Activated naive CD4-positive, alpha-beta T cell treated with anti-CD3 and anti-CD28 coated beads, Interleukin-2, amount 50 U/mL, for 16 hours (primary cell): Measurements from ENCODE around the gene PTGES.

Experiments used
- DNase-seq: peaks from one replicate; pipeline ENCODE4 v3.0.0-alpha.2; 2020

The PTGES gene

DNA sequence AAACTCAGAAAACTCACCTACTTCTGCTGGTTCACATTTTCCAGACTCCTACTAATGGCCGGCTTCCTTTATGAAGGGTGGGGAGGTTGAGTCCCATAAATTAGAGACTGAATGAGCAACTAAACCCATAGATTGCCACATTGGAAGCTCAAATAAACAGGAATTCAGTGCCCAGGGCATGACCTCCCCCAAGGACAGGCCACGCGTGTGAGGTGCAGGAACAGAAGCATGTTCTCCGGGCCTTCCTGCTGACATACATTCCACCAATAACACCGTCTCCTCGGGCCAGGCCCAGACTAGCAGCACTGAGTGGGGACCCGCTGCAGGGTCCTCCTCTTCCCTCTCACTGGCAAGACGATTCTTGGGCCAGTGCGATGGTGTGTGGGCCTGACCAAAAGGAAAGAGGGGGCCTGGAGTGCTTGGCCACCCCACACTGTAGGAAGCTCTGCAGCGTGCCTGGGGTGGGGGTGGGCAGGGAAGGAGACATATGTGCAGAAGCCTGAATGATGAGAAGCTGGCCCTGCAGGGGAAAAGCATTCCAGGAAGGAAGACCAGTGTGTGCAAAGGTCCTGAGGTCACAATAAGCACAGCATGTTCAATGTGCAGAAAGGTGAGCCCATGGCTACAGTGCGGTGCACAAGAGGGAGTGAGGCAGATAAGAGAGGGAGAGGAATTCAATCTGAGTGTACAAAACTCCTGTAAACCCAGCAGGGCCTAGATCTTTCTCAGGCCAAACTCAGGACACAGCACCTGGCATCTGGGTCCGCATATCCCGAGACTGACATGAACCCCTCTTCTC, 12.0 kb downstream of the PTGES start:
- no peak for DNase-seq

DNA sequence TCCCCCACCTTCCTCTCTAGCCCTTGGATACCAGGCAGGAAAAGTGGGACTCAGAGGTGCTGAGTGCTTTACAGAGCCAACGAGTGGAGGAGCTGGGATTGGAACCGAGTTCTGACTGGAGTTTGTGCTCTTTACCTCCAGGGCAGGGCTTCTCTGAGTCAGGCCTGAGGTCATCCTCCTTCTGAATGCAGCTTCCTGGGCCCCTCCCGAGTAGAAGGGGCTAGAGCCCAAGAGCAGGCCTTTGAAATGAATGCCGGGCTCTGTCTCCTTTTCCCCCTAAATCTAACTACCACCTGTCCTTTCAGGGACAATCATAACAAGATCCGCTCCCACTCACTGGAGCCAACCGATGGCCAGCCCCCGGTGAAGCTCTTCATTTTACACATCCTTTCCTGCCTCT, 12.7 kb downstream of the PTGES start:
- DNase-seq: no peak

GRCh38 chr9:129739432-129739831, 13.4 kb downstream of the PTGES start:
- DNase-seq: no peak

- DNase-seq: peak; percentile 85
Measured at GRCh38 chr9:129737479-129738274, 15.2 kb downstream of the PTGES start.

DNA sequence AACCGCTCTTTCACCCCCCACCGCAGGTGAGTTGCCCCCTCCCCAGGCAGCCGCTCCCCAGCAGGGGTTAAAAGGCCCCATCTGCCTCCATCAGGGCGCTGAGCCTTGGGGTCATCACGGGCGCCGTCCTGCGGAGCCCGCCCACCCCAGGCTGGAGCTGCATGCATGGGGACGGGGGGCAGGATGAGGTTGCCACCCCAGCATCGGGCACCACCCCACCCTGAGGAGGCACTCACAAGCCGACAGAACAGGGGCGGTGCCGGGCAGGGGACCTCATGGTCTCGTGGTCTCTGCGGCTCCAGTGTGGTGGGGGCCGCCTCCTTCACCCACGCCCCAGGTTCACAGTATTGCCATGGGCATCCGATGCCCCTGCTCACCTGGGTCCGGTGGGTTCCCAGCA, 16.5 kb downstream of the PTGES start:
- DNase-seq: no peak

DNA sequence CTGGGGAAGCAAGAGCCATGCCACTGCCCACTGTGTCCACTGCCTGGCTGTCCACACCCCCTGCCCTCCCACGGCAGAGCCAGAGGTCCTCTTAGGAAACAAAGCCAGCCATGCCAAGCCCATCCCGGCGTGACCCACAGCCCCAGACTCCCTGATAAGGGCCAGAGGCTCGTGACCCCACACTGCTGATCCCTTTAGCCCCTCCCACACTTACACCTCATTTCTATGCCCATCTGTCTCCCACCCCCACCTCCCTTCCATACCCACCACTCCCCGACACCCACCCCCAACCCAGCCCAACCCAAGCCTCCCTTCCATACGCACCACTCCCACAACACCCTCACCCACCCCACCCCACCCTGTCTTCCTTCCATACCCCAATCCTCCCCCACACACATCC, 17.3 kb downstream of the PTGES start:
- DNase-seq: no peak

DNA sequence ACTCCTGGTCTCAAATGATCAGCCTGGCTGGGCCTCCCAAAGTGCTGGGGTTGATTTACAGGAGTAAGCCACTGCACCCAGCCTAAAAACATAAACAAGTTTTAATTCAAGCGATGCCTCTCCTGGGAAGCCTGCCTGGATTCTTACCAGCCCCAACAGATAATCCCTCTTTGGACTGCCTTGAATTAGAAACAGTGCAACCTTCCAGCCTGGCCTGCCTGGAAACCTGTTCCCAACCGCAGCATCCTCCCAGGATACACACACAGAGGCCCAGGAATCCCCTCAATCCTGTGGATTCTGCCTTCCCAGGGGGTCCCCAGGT, 19.2 kb downstream of the PTGES start:
- DNase-seq: no peak

DNA sequence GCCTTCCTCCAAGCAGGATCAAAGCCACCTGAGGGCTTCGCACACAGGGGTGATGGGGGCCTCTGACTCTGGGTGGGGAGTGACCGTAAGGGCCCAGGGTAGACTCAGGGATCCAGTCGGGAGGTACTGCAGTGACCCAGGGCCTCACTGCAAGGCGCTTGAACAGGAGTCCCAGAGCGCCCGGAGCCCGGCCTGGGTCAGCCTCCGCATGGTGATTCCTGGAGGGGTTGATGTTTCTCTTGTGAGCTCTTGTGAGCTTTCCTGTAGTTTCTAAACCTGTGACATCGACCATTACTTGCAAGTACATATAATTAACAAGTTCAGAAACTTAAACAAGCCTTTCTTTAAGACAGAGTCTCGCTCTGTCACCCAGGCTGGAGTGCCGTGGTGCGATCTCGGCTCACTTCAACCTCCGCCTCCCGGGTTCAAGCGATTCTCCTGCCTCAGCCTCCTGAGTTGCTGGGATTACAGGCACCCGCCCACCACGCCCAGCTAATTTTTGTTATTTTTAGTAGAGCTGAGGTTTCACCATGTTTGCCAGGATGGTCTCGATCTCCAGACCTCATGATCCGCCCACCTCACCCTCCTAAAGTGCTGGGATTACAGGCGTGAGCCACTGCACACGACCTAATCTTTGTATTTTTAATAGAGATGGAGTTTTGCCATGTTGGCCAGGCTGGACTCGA, 19.8 kb downstream of the PTGES start:
- DNase-seq: no peak

- no peak for DNase-seq
Measured at GRCh38 chr9:129732100-129732499, 20.7 kb downstream of the PTGES start.

GRCh38 chr9:129731477-129732085, 21.3 kb downstream of the PTGES start:
- DNase-seq: no peak

DNA sequence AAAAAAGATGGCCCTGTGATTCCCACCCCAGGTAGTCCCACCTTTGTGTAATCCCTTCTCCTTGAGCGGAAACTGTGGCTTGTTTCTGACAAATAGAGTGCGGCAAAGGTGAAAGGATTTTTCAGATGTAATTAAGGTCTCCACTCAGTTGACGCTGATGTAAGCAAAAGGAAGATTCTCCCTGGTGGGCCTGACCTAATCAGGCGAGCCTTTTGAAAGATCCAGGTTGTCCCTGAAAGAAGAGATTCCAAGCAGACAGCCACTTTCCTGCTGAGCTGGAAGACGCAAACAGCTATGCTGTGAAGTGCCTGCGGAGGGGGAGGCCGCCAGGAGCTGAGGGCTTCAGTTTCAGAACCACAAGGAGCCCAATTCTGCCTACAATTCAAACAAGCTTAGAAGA, 24.1 kb downstream of the PTGES start:
- DNase-seq: no peak

DNA sequence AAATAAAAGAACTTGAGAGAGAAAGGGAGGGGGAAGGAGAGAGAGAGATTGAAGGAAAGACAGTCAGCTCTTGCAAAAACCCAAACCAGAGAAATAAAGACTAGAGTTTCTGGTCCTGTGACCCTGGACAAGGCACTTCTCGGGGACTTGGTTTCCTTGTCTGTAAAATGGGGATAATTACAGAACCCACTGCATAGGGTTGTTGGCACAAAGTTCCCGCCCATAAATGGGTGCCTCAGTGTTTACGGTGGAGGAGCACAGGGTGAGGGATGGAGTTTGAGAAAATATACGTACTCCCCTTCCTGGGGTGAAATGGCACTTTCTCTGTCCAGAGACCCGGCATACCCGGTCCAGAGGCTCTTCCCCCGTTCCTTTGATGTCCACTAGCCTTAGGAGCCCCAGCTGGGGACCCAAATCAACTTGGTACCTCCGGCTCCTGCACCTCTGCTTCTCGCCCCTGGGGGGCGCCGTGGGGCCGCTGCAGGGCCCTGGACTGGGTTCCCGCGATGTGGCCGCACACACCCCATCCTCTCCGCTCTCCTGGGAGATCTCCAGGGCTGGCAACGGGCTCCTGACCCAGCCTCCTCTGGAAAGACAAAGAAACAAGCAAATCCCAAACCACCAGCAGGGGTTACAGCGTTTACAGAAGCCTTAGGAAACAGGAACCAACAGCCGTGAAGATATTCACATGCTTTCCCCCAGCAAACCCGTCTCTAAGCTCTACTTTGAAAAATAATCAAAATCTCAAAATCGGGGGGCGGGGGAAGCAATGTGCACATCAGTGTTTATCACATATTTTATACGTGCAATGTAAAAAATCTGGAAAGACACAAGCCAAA, 26.3 kb downstream of the PTGES start:
- peak; percentile 61 for DNase-seq

GRCh38 chr9:129725795-129726251, 27.0 kb downstream of the PTGES start:
- DNase-seq: no peak

- no peak for DNase-seq
Measured at GRCh38 chr9:129724456-129725190, 28.2 kb downstream of the PTGES start.

DNA sequence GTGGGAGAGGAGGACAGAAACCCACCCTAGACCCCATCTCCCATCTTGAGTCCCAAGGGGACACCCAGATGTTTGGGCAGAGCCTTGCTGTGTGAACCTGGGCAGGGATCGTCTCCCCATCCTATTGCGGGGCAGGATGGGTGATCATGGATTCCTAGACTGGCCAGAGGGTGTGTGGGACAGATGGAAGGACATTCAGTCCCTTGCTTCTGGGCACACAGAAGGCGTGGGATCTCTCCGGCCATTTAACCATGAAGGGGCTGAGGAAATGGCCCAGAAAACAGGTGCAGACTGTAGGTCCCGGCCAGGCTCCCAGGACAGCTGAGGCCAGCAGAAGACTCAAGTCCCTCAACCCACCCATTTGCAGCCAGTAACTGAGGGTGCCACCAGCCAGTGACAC, 29.9 kb downstream of the PTGES start:
- DNase-seq: no peak

DNA sequence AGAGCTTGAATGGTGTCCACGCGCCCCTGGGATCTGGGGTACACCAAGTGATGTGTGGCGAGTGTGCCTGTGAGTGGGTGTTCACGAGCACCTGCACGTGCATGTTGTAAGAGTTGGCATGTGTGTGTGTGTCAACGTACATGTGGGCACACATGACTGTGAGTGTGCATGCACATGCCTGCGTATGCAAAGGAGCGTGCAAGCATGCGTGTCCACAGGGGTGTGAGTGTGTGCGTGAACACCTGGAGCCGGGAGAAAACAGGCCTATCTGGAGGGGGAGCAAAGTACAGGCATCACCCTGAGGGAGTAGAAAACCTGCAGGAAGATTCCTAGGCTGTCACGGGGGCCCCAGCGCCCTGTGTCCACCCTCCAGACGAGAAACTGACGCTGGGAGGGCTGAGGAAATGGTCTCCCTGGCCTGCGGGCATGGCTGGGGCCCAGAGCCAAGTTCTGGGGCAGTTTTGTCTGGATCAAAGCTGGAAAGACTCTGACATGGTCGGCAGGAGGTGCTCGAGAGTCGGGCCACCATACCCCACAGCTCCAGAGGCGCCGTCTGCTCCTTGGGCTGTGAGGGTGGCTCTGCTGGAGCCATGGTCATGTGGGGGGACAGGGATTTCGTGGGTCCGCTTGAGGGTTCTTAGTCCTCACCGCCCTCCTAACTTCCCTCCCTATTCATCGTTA, 31.8 kb downstream of the PTGES start:
- DNase-seq: no peak

- DNase-seq: no peak
Measured at GRCh38 chr9:129720181-129720864, 32.5 kb downstream of the PTGES start.

- no peak for DNase-seq
Measured at GRCh38 chr9:129719135-129719534, 33.7 kb downstream of the PTGES start.

- no peak for DNase-seq
Measured at GRCh38 chr9:129718647-129719046, 34.2 kb downstream of the PTGES start.

DNA sequence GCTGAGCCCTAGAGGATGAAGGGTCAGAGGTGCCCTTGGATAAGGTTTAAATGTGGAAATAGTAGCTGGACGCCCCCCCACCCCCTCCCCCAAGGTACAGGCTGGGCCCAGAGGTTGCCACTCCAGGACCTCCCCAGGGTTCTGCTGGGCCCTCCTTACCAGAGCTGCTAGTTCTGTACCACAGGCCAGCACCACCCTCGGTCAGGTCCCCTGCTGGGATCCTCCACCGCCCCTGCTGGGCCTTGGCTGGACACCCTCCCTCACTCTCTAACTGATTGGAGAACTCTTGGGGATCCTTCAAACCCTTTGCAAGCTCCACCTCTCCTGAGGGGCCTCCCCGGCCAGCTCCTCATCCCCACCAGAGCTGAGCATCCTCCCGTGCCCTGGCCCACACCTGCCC, 34.9 kb downstream of the PTGES start:
- DNase-seq: no peak
